HG02571 (cell line): ENCODE measurements around the gene TMEFF2.

Experiments used
- ATAC-seq: cut with Tn5 transposase; IDR thresholded peaks from one replicate; pipeline ENCODE4 v1.9.1; 2021; ENCODE audit warnings: mild to moderate bottlenecking, moderate library complexity; ENCODE audit not compliant: unreplicated experiment

TMEFF2 gene

GRCh38 chr2:191979221-191979730, 215.5 kb downstream of the TMEFF2 start:
- no peak for ATAC-seq

- ATAC-seq: no peak
These were observed 217.0 kb downstream of the TMEFF2 start for GRCh38 chr2:191977754-191978153.

- ATAC-seq: no peak
These were observed 218.3 kb downstream of the TMEFF2 start for GRCh38 chr2:191976436-191976835.

- ATAC-seq: no peak
These were observed 220.1 kb downstream of the TMEFF2 start for GRCh38 chr2:191974676-191975075.

GRCh38 chr2:191970867-191971266, 223.9 kb downstream of the TMEFF2 start:
- ATAC-seq: no peak

- no peak for ATAC-seq
These were observed 226.6 kb downstream of the TMEFF2 start for GRCh38 chr2:191968120-191968519.

GRCh38 chr2:191965733-191966132, 229.0 kb downstream of the TMEFF2 start:
- no peak for ATAC-seq

- ATAC-seq: no peak
These were observed 233.2 kb downstream of the TMEFF2 start for GRCh38 chr2:191961556-191961955.

- no peak for ATAC-seq
These were observed 235.5 kb downstream of the TMEFF2 start for GRCh38 chr2:191959209-191959608.

GRCh38 chr2:191957996-191958860, 236.5 kb downstream of the TMEFF2 start:
- ATAC-seq: no peak

- ATAC-seq: no peak
These were observed 240.3 kb downstream of the TMEFF2 start for GRCh38 chr2:191954451-191954850.

GRCh38 chr2:191952515-191953270, 242.0 kb downstream of the TMEFF2 start:
- no peak for ATAC-seq

- ATAC-seq: no peak
These were observed 242.9 kb downstream of the TMEFF2 start for GRCh38 chr2:191951832-191952231.

- no peak for ATAC-seq
These were observed 243.4 kb downstream of the TMEFF2 start for GRCh38 chr2:191951376-191951775.

GRCh38 chr2:191950132-191950874, 244.4 kb downstream of the TMEFF2 start:
- no peak for ATAC-seq

- no peak for ATAC-seq
These were observed 247.5 kb downstream of the TMEFF2 start for GRCh38 chr2:191947235-191947634.

GRCh38 chr2:191946471-191947182, 248.1 kb downstream of the TMEFF2 start:
- ATAC-seq: no peak

GRCh38 chr2:191945623-191946022, 249.1 kb downstream of the TMEFF2 start:
- no peak for ATAC-seq

GRCh38 chr2:191942739-191943103, 252.0 kb downstream of the TMEFF2 start:
- no peak for ATAC-seq

GRCh38 chr2:191942090-191942738, 252.5 kb downstream of the TMEFF2 start:
- no peak for ATAC-seq
